Lung (tissue), 12 donors: ENCODE measurements around the gene MEF2A. TPM values are rescaled to one million over a fixed set of nuclear protein-coding genes. Genes with fewer than 3 reads are reported as not detected.

Experiments used
- ATAC-seq: fragments of 200-7000 bp; cut with Tn5 transposase; one replicate; pipeline ENCODE4 v1.9.1; 2020; ENCODE audit warnings: moderate number of reproducible peaks; ENCODE audit not compliant: insufficient read depth, low FRiP score
- DNase-seq, 3 donors: peaks; one replicate each; pipeline ENCODE4 v3.0.0-alpha.2; 2013 to 2017
- H3K27ac ChIP-seq, 2 donors: one replicate each; pipeline ENCODE4 v1.5.1; 2013; ENCODE audit warnings: mild to moderate bottlenecking in 2 of 2, moderate library complexity in 2 of 2, control low read depth in 1 of 2, inconsistent platforms in 1 of 2, low read depth in 1 of 2, low read length in 1 of 2
- H3K27me3 ChIP-seq, 3 donors: one replicate each; pipeline ENCODE4 v1.5.1; 2013; ENCODE audit warnings: low read length in 2 of 3; ENCODE audit not compliant: control insufficient read depth in 3 of 3, insufficient read depth in 3 of 3
- H3K36me3 ChIP-seq, 4 donors: one replicate each; pipeline ENCODE4 v1.5.1; 2013; ENCODE audit warnings: low read length in 4 of 4, mild to moderate bottlenecking in 1 of 4, moderate library complexity in 1 of 4; ENCODE audit not compliant: control insufficient read depth in 4 of 4, insufficient read depth in 4 of 4
- H3K4me1 ChIP-seq, 5 donors: one replicate each; pipeline ENCODE4 v1.5.1; 2013; ENCODE audit warnings: low read length in 5 of 5, mild to moderate bottlenecking in 2 of 5, moderate library complexity in 1 of 5; ENCODE audit not compliant: control insufficient read depth in 5 of 5, insufficient read depth in 5 of 5
- H3K4me3 ChIP-seq: one replicate; pipeline ENCODE4 v1.5.1; 2013; ENCODE audit warnings: mild to moderate bottlenecking, control low read depth, moderate library complexity
- H3K9ac ChIP-seq, 2 donors: one replicate each; pipeline ENCODE4 v1.5.1; 2013; ENCODE audit warnings: low read length in 2 of 2, control low read depth in 1 of 2; ENCODE audit not compliant: insufficient read depth in 1 of 2
- H3K9me3 ChIP-seq, 4 donors: one replicate each; pipeline ENCODE4 v1.5.1; 2013; ENCODE audit warnings: low read length in 3 of 4, mild to moderate bottlenecking in 1 of 4, moderate library complexity in 1 of 4; ENCODE audit not compliant: control insufficient read depth in 4 of 4, insufficient read depth in 3 of 4
- WGBS, 2 donors: extraction: QIAGEN DNeasy Blood & Tissue Kit; methylation state at CpG; one replicate each; pipeline ENCODE4 v1.1.7; 2013; 5-methylcytosine and 5-hydroxymethylcytosine counted together
- polyA plus RNA-seq, 2 donors: library from polyadenylated mRNA; stranded (reverse); fragments of 200-250 nt; gene quantifications; one replicate each; pipeline ENCODE4 v1.2.1, GENCODE V29; 2013
- total RNA-seq, 2 donors: library from RNA; depleted of rRNA in 1 of 2; stranded (reverse); fragments of >200 nt in 1 of 2; gene quantifications; one replicate each; pipeline ENCODE4 v1.2.1, GENCODE V29; 2014 to 2021
- TF ChIP-seq, protein P1 (sequence below): IDR thresholded peaks from 2 replicates; pipeline ENCODE4 v1.5.1; 2012; ENCODE audit warnings: mild to moderate bottlenecking; ENCODE audit errors: control extremely low read depth, extremely low read depth
- donor health status: control.
- donor health status: control.
- donor health status: Bipolar disorder and iron deficiency.
- donor health status: healthy.
- donor health status: DM: yes; HTN: yes; CAD: no.

The MEF2A gene
- total and polyA plus RNA-seq, 4 donors = 26.0 to 140 (median 48.1) TPM

DNA sequence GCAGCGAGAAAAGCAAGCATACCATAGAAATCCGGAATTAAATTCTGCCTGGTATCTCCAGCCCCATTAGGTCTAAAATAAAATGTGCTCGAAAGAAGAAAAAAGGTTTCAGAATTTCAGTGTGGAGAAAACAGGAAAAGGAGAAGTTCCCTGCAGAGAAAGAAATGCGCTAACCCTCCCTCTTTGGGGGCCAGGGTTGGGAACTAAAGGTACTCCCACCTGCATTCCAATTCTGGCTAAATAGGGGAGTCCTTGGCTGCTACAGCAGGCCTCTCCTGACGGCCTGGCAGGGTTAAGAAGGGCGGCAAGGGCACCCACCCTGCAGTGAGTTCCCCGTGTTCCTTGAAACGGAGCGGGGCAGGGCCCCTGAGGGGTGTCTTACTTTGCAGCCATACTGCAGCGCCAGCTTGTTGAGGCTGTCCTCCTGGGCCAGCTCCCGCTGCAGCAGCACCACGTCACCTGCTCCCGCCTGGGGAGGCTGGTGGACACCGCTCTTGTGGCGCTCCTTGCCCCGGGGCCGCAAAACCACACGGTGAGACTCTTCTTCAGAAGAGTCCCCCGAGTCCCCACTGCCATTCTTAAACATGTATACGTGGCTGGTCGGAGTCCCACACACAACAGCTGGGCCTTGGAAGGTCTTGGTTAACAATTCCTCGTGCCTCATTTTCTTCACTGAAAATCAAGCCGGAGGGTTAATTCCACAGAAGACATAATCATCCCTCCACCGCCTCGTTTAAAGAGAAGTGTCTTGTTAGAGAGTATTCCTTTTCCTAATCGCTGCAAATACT is 165.7 kb downstream of the MEF2A start:
- no peak for ATAC-seq
- Histone ChIP-seq H3K4me3 (no peak overlapping the region), H3K27me3 (no peaks in the 10 kb centered on the region), H3K4me1 (peaks cover 0 to 49% (median 20%) of the 10 kb centered on the region in 5 donors), H3K9me3 (no peaks in the 10 kb centered on the region), H3K9ac (peak overlapping the region in 1 of 2 donors; percentile 75), H3K27ac (peak overlapping the region in 1 of 2 donors; percentile 2), H3K36me3 (peaks cover 0 to 10% (median 2%) of the 10 kb centered on the region in 4 donors)
- DNase-seq = peak in 1 of 3 donors; percentile 21
- TF ChIP-seq, protein P1, sequence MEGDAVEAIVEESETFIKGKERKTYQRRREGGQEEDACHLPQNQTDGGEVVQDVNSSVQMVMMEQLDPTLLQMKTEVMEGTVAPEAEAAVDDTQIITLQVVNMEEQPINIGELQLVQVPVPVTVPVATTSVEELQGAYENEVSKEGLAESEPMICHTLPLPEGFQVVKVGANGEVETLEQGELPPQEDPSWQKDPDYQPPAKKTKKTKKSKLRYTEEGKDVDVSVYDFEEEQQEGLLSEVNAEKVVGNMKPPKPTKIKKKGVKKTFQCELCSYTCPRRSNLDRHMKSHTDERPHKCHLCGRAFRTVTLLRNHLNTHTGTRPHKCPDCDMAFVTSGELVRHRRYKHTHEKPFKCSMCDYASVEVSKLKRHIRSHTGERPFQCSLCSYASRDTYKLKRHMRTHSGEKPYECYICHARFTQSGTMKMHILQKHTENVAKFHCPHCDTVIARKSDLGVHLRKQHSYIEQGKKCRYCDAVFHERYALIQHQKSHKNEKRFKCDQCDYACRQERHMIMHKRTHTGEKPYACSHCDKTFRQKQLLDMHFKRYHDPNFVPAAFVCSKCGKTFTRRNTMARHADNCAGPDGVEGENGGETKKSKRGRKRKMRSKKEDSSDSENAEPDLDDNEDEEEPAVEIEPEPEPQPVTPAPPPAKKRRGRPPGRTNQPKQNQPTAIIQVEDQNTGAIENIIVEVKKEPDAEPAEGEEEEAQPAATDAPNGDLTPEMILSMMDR = no peak
- 87 to 90% methylated on average over 26 of the region's 26 CpGs for WGBS, 2 donors

DNA sequence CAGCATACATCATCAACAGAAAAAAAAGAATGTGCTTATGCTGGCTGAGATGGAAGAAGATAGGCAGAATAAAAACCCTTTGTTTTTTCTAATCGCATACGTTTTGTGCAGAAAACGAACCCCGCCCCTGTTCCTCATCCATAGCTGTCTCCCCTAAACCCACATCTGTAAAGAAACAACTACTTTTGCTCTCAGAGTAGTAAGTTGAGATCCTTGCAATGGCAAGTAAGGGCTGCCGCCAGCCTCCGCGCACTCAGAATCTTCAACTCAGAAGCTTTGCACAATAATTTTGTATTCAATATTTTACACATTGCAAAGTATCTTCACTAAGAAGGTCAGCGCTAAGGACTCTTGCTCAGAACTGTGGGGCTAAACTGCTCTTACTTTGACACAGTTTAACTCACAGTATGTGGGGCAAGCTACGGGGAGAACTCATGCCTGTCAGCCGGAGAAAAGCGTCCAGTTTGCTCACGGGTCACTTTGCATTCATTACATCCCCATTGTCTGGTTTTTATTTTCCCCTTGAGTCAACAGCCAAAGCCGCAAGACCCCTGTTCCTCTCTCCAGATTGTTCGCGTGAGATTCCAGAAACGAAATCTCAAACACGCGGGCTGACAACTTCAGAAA is 166.5 kb downstream of the MEF2A start:
- Histone ChIP-seq H3K27me3 (no peaks in the 10 kb centered on the region), H3K27ac (peak overlapping the region; percentile 76 to 86), H3K9ac (peak overlapping the region; percentile 42 to 75), H3K4me1 (peaks cover 0 to 49% (median 20%) of the 10 kb centered on the region in 5 donors), H3K36me3 (peaks cover 0 to 10% (median 2%) of the 10 kb centered on the region in 4 donors), H3K4me3 (peak overlapping the region; percentile 84), H3K9me3 (no peaks in the 10 kb centered on the region)
- TF ChIP-seq, protein P1 = no peak
- ATAC-seq = no peak
- DNase-seq = peak in 2 of 3 donors; percentile 47 to 67
- 29 to 35% methylated on average over 18 of the region's 18 CpGs for WGBS, 2 donors

DNA sequence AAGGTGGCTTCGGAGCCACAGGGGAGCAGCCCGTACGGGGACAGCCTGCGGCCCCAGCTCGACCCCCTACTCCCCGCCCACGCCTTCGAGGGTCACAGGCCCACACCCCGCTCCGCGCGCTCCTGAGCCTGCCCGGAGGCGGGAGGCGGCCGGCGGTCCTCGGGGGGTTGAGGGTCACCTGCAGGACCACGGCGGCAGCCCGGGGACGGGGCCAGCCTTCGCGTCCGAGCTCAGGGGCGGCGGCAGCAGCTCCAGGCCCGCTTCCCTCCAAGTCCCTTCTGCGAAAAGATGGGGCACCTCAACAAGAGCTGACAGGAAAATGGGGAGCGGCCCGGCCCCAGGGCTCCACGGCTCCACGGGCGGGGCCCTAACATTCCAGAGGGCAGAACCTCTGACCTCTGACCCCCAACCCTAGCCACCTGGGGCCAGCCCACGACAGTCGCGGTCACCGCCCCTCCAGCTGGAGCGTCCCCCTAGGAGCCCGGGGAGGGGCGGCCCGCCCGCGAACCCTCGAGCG is 167.0 kb downstream of the MEF2A start:
- H3K36me3 ChIP-seq = peaks cover 0 to 9% (median 2%) of the 10 kb centered on the region in 4 donors
- DNase-seq (peak in 2 of 3 donors; percentile 43 to 47), ATAC-seq (peak; percentile 27)
- H3K9ac ChIP-seq = peak overlapping the region; percentile 42 to 75
- 0% methylated on average over 45 to 46 of the region's 46 CpGs for WGBS, 2 donors
- no peaks in the 10 kb centered on the region for H3K9me3 ChIP-seq
- peak overlapping the region; percentile 76 to 86 for H3K27ac ChIP-seq
- no peaks in the 10 kb centered on the region for H3K27me3 ChIP-seq
- peak overlapping the region; percentile 84 for H3K4me3 ChIP-seq
- peaks cover 0 to 44% (median 20%) of the 10 kb centered on the region in 5 donors for H3K4me1 ChIP-seq
- TF ChIP-seq, protein P1 = no peak
